Islet precursor cell (in vitro differentiated cells): ENCODE data around the gene C2CD4B.

Source experiments
- DNase-seq: peaks from one replicate; pipeline ENCODE4 v3.0.0-alpha.2; 2018

C2CD4B gene

GRCh38 chr15:62147551-62147950, 17.5 kb downstream of the C2CD4B start:
- DNase-seq, result no peak

GRCh38 chr15:62147149-62147548, 17.9 kb downstream of the C2CD4B start:
- DNase-seq, result no peak

- no peak for DNase-seq
These were observed 19.9 kb downstream of the C2CD4B start for GRCh38 chr15:62145015-62145735.

DNA sequence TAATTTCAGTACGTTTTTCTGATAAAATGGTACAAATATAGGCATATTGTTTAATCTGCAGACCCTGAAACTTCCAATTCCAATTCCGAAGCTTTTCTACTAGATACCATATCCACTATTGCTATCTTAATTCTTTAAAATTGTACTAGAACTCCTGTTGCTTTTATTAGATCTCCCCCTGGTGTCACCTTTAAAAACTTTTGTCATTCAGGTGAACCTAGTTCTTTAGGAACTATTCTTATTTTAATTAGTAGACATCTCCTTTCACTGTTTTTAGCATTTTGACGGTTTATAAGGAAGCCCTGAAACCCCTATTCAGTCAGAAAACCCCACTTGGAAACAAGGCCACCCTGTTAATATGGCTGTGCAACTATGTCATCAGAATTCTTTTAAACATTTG, 22.3 kb downstream of the C2CD4B start:
- DNase-seq, result no peak

DNA sequence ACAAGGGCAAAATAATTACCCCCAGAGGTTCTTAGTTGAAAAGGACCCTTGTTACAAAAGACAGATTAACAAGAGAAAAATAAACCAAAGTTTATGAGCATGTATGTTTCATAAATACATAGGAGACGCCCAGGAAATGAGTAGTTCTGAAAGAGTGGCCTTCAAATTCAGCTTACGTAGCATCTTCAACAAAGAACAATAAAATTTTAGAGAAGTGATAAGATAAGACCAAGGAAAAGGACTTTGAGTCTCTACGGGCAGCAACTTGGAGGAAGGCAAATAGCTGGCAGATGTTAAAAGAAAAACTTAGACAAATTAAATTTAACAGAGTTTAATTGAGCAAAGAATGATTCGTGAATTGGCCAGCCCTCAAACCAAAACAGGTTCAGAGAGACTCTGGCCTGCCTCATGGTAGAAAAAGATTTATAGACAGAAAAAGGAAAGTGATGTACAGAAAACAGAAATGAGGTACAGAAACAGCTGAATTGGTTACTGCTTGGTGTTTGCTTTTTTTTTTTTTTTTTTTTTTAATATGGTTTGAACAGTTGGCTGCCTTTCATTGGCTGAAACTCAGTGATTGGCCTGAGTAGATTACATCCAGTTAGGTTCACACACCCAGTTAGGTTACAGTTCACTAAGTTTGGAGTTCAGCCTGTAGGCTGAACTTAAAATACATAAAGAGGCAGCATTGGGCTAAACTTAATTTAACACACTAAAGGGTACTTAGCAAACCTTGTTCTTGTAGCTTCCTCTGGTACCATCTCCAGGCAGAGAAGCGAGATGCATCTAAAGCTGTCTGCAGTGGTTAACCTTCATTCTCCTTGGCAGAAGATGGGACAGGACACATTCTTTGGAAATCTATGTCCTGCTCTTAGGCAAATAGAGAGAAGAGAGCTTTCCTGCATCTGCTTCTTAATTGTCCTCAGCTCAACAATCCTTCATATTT, 23.2 kb downstream of the C2CD4B start:
- DNase-seq, result no peak

DNA sequence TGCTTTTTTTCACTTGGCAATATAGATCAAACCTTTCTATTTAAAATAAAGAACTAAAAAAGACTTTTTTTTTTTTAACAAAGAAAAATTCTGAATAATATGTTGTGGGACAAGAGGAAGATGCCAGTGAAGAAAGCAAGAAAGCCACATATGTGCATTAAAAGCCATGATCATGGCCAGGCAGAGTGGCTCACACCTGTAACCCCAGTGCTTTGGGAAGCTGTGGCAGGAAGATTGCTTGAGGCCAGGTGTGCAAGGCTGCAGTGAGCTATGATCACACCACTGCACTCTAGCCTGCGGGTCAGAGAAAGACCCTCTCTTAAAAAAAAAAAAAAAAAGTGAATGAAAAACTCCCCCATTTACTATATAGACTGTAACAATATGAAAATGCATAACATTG, 23.9 kb downstream of the C2CD4B start:
- DNase-seq, result no peak

GRCh38 chr15:62138124-62138523, 27.0 kb downstream of the C2CD4B start:
- no peak for DNase-seq

DNA sequence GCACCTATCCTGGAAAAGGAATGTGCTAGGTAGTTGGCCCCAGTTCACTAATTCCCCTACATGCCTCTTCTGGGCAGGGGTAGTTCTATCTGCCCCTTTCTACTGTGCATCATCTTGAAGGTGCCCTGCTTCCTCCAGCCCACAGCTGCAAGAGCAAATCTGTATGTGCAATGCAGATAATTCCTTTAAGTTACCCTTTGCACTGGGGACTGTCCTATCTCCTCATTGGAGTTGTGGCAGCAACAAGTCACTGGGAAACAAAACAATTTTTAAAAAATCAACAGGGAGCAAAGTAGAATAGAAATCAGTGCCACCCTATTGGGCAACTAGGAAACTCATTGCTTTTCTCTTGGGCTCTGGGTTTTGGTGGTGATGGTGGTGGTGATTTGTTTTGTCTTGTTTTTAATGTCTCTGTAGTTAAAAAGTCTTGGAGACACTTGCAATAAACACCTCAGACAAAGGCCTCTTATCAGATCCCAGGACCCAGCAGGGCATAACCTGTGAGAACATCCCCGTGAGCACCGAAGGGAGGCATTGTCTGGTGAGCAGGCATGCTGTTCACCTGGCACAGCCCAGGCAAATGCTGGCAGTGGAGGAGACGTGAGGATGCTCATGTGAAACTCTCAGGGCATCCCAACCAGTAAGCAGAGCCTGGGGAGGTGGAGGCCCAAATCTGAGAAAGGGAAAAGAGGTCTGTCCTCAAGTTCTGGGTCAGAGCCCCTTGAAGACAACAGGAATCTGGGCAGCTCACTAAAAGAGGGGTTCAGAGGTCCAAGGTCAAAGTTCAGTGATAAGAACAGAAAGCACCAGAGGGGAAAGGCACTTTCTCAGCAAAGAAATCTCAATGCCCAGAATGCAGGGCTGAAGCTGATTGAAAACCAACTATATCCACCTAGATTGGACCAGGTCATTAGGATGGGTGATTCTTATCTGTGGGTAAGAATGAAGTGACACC, 27.9 kb downstream of the C2CD4B start:
- DNase-seq, result no peak

DNA sequence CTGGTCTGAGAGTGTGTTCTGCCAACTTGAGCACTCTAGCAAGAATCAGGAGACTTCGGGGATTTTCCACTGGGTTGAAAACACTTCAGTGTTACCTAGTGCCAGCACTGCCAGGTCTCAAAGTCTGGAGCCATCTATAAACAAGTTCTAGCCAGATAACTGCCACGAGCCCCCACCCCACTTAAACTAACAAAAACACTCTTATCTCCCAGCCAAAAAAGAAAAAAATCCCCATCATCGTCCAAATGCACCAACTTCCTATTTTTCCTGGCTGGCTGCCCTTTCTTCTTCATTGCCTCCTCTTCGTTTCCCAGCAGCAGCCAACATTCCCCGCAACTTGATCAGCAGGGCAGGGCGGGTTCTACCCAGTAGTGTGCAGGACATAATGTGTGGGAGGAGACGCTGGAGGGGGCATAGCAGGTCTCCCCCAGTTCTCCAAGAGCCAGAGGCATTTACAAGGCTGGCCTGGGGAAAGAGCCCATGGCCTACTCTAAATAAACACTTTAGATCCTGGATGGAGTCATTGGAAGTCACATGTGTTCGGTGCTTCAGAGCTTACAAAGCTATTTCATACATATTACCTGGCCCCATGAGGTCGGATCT, 29.5 kb downstream of the C2CD4B start:
- no peak for DNase-seq

- no peak for DNase-seq
These were observed 31.9 kb downstream of the C2CD4B start for GRCh38 chr15:62133141-62133540.

GRCh38 chr15:62128916-62129315, 36.2 kb downstream of the C2CD4B start:
- no peak for DNase-seq

DNA sequence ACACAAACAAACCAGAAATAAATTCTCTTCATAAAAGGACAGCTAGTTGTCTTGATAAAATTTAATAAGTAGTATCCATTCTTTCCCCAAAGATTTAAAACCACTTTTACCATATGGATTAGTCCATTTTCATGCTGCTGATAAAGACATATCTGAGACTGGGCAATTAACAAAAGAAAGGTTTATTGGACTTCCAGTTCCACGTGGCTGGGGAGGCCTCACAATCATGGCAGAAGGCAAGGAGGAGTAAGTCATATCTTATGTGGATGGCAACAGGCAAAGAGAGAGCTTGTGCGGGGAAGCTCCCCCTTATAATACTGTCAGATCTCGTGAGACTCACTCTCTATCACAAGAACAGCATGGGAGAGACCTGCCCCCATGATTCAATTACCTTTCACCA, 38.7 kb downstream of the C2CD4B start:
- no peak for DNase-seq

DNA sequence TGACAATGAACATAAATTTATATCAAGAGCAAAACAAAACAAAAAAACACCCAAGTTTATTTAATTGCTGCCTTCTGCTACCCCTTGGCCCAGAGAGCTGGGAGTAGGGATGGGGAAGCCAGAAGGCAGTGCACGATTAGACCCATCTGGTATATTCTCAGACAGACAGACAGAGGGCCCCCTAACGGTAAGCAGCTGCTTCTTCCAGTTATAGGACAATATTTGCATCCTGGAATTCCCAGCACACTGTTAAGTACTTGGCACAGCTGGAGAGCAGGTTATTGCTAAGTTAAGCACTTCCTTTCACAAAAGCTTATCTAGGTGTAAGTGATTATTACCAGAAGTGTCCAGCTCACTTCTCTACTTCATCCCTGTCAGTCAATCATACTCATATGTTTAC, 39.3 kb downstream of the C2CD4B start:
- no peak for DNase-seq

DNA sequence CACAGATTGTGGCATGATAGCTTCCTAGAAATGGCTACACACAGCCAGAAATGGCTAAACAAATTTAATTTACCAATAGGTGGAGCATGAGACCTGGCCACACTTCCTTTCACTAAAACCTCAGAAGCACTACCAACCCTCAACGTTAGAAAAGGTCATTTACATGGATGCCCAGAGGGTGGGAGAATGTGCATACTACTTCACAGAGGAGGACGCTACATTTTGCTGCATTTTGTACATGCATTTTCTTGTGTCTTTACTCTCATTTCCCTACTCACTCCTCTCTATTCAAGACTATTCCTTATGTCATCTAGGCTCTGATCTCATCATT, 40.1 kb downstream of the C2CD4B start:
- no peak for DNase-seq

- no peak for DNase-seq
These were observed 40.7 kb downstream of the C2CD4B start for GRCh38 chr15:62124176-62124972.

GRCh38 chr15:62122249-62122648, 42.8 kb downstream of the C2CD4B start:
- no peak for DNase-seq

GRCh38 chr15:62121273-62122015, 43.6 kb downstream of the C2CD4B start:
- DNase-seq, result no peak

GRCh38 chr15:62120776-62121175, 44.3 kb downstream of the C2CD4B start:
- no peak for DNase-seq

DNA sequence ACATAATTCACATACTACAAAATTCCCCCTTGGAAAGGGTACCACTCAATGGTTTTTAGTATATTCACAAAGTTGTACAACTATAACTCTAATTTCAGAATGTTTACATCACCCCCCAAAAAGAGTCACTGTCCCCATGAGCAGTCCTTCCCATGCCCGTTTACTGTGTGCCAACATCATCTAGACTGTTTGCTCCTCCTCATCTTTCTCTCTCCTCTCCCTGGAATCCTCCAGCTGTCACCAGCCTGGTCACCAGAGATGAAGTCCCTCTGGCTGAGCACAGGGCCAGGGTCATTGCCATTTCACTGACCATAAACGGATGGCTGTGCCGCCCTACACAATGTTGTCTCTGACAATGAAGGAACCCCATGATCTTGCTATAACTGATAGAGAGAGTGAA, 45.2 kb downstream of the C2CD4B start:
- no peak for DNase-seq

DNA sequence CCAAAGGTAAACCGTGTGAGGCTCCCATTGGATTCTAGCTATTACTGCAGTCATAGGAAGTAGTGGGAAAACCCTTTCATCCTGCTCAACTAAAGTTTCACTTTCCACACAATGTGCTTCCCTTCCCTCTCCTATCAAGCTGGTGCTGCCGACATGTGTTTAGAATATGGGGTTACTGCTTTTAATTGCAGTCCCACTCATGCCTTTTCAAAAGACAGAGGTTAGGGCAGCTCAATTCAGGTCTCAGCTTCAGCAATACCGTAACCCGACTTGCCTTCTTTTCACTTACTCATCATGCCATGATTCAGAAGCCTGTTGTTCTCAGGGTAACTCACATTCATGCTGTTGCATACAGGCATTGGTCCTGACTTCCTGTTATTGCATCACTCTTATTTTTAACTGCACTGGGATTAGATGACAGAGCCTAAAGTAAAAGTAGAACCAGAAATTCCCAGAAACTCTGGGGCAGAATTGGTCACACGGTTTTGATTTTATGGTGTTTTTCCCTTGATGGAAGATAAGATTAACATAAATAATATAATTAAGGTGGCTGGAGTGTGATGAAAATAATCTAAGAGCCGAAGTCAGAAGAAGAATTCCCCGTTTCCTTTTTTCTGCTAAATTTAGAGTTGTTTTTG, 45.7 kb downstream of the C2CD4B start:
- DNase-seq, result no peak
